Kasumi-1 (cell line): ENCODE measurements around the gene TBATA.

Source experiments
- DNase-seq, 2 experiments: peaks; one replicate each; lab custom pipeline; 2025; lab: John Stamatoyannopoulos, UW

Gene TBATA

GRCh38 chr10:70785190-70785589, at the start of gene TBATA:
TSS of gene TBATA (minus strand) at chr10:70785377. CDS start at chr10:70783379, 1,998 bp downstream.
- no peak for DNase-seq

GRCh38 chr10:70834441-70835151, 49.4 kb upstream of the TBATA start:
- peak; percentile 68 to 69 for DNase-seq

GRCh38 chr10:70834021-70834420, 48.8 kb upstream of the TBATA start:
- no peak for DNase-seq

GRCh38 chr10:70833601-70834000, 48.4 kb upstream of the TBATA start:
- no peak for DNase-seq

- DNase-seq, result peak; percentile 75 to 80
These were observed 47.8 kb upstream of the TBATA start for GRCh38 chr10:70832852-70833528.

GRCh38 chr10:70832221-70832620, 47.0 kb upstream of the TBATA start:
- no peak for DNase-seq

GRCh38 chr10:70830164-70830563, 45.0 kb upstream of the TBATA start:
- DNase-seq, result peak; percentile 62 to 73

- no peak for DNase-seq
These were observed 44.4 kb upstream of the TBATA start for GRCh38 chr10:70829543-70829942.

GRCh38 chr10:70828923-70829322, 43.7 kb upstream of the TBATA start:
- DNase-seq, result no peak

GRCh38 chr10:70827086-70827757, 42.0 kb upstream of the TBATA start:
- DNase-seq, result no peak

- no peak for DNase-seq
These were observed 37.1 kb upstream of the TBATA start for GRCh38 chr10:70822076-70822820.

GRCh38 chr10:70820976-70821750, 36.0 kb upstream of the TBATA start:
- DNase-seq, result no peak

- peak; percentile 86 to 89 for DNase-seq
These were observed 31.2 kb upstream of the TBATA start for GRCh38 chr10:70816220-70816894.

- DNase-seq, result peak; percentile 87 to 88
These were observed 30.5 kb upstream of the TBATA start, which contains the start of gene SGPL1 for GRCh38 chr10:70815504-70816219. TSS of gene SGPL1 (plus strand) at chr10:70815948. CDS start at chr10:70816854, 906 bp downstream.

GRCh38 chr10:70814126-70814525, 28.9 kb upstream of the TBATA start:
- no peak for DNase-seq

GRCh38 chr10:70812814-70813213, 27.6 kb upstream of the TBATA start:
- no peak for DNase-seq

- DNase-seq, result no peak
These were observed 26.7 kb upstream of the TBATA start for GRCh38 chr10:70811881-70812280.

- no peak for DNase-seq
These were observed 25.8 kb upstream of the TBATA start for GRCh38 chr10:70810967-70811366.

GRCh38 chr10:70809726-70810125, 24.5 kb upstream of the TBATA start:
- DNase-seq, result no peak

GRCh38 chr10:70809011-70809611, 23.9 kb upstream of the TBATA start:
- DNase-seq, result no peak
